Panc1 (cell line): ENCODE data around the gene ATP6V1D. TPM values are rescaled to one million over a fixed set of nuclear protein-coding genes. Genes with fewer than 3 reads are reported as not detected.

Source experiments
- ATAC-seq: fragments of 200-7000 bp; cut with Tn5 transposase; 2 replicates; pipeline ENCODE4 v1.9.1; 2020; ENCODE audit warnings: mild to moderate bottlenecking, moderate library complexity
- BruUV-seq: library from RNA; stranded (reverse); fragments of 400-500 nt; replicated peaks from 2 replicates; lab custom pipeline; 2021; lab: Mats Ljungman, UMichigan
- CTCF ChIA-PET: fragments of 300-600 bp; sonication (Branson Sonifier 250); formaldehyde crosslinking; loops from one replicate; lab custom pipeline; 2022; ENCODE audit warnings: antibody characterized with exemption; lab: Charles Lee
- POLR2A ChIA-PET: fragments of 300-600 bp; sonication (Branson Sonifier 250); formaldehyde crosslinking; loops from one replicate; lab custom pipeline; 2022; ENCODE audit warnings: antibody characterized with exemption; lab: Charles Lee
- DNase-seq: peaks from one replicate; pipeline ENCODE4 v3.0.0-alpha.2; 2010; ENCODE audit warnings: low read depth, low spot score
- H3K27ac ChIP-seq: 2 replicates; pipeline ENCODE4 v1.5.1; 2011; ENCODE audit warnings: mild to moderate bottlenecking, low read length, inconsistent platforms
- H3K27me3 ChIP-seq: fragments of 200-500 bp; sonication (Bioruptor generic); 2 replicates; pipeline ENCODE4 v1.6.0; 2014; ENCODE audit warnings: low read length, inconsistent platforms; ENCODE audit not compliant: control insufficient read depth, insufficient read depth
- H3K36me3 ChIP-seq: fragments of 200-500 bp; sonication (Bioruptor generic); 2 replicates; pipeline ENCODE4 v1.5.1; 2014; ENCODE audit warnings: inconsistent platforms, mild to moderate bottlenecking, low read length, moderate library complexity; ENCODE audit not compliant: control insufficient read depth, insufficient read depth
- H3K4me1 ChIP-seq: 2 replicates; pipeline ENCODE4 v1.5.1; 2011; ENCODE audit warnings: inconsistent platforms, mild to moderate bottlenecking, low read length, moderate library complexity; ENCODE audit not compliant: control insufficient read depth, insufficient read depth
- H3K4me3 ChIP-seq, 2 experiments: 2 replicates each; pipeline ENCODE4 v1.5.1; 2011 to 2012; ENCODE audit warnings: low read depth in 2 of 2, low read length in 2 of 2, mild to moderate bottlenecking in 2 of 2, inconsistent platforms in 1 of 2, moderate library complexity in 1 of 2
- H3K9me3 ChIP-seq: fragments of 200-500 bp; sonication (Bioruptor generic); 2 replicates; pipeline ENCODE4 v1.5.1; 2014; ENCODE audit warnings: low read depth, mild to moderate bottlenecking, inconsistent platforms, low read length, moderate library complexity; ENCODE audit not compliant: control insufficient read depth, insufficient read depth
- CTCF ChIP-seq: fragments of 450-650 bp; IDR thresholded peaks from 2 replicates; pipeline ENCODE4 v1.5.1; 2017; ENCODE audit warnings: mild to moderate bottlenecking
- POLR2AphosphoS5 ChIP-seq: IDR thresholded peaks from 2 replicates; pipeline ENCODE4 v1.6.1; 2012; ENCODE audit warnings: mild to moderate bottlenecking, low read depth, low read length, moderate library complexity
- REST ChIP-seq, 2 experiments: IDR thresholded peaks; 2 replicates each; pipeline ENCODE4 v1.6.1; 2011 to 2012; ENCODE audit warnings: low read depth in 2 of 2, control low read depth in 1 of 2, low read length in 1 of 2, mild to moderate bottlenecking in 1 of 2, moderate library complexity in 1 of 2; ENCODE audit not compliant: insufficient read depth in 1 of 2
- SIN3A ChIP-seq: IDR thresholded peaks from 2 replicates; pipeline ENCODE4 v1.6.1; 2012; ENCODE audit warnings: low read depth, mild to moderate bottlenecking, low read length, moderate library complexity, borderline replicate concordance; ENCODE audit not compliant: insufficient read depth
- TCF7L2 ChIP-seq: IDR thresholded peaks from 2 replicates; pipeline ENCODE4 v1.6.1; 2011; ENCODE audit warnings: mild to moderate bottlenecking, low read depth, low read length, inconsistent platforms
- in situ Hi-C: cut with HindIII; loops from 2 replicates; pipeline ENCODE4 v1.10.0; 2016; ENCODE audit warnings: low sequenced_read_pairs, low pct_unique_long_range_greater_than_20kb
- intact Hi-C: fragments of 100-400 bp; cut with micrococcal nuclease; formaldehyde crosslinking; loops from one replicate; pipeline ENCODE4 v1.10.0; 2022; ENCODE audit not compliant: unreplicated experiment
- total RNA-seq: library from RNA; stranded (reverse); gene quantifications from one replicate; pipeline ENCODE4 v1.2.1, GENCODE V29; 2021; ENCODE audit not compliant: unreplicated experiment

The ATP6V1D gene
- total RNA-seq, 1 experiment from 2014 or later, result 68.6 TPM

GRCh38 chr14:67395876-67396189, 36.2 kb upstream of the ATP6V1D start:
- Histone ChIP-seq H3K4me3 (no peak overlapping the region), H3K36me3 (no peaks in the 10 kb centered on the region), H3K4me1 (no peaks in the 10 kb centered on the region), H3K9me3 (no peaks in the 10 kb centered on the region), H3K27me3 (no peaks in the 10 kb centered on the region), H3K27ac (no peak overlapping the region)
- DNase-seq (no peak), ATAC-seq (no peak)
- ChIA-PET CTCF (no interaction called here), POLR2A (no interaction called here)
- no peak for TF ChIP-seq TCF7L2
- no peak for TF ChIP-seq REST (IDR thresholded peaks at IDR 0.05; ENCODE audit: insufficient read depth in 1 of 2, low read depth in 2 of 2, low read length in 1 of 2)
- no peak for TF ChIP-seq SIN3A
- TF ChIP-seq POLR2AphosphoS5, result no peak
- no peak for TF ChIP-seq CTCF
- intact Hi-C loops, result no loop called here
- in situ Hi-C loops, result no loop called here
- no TSS peak for BruUV-seq

- 0 out of 2 replicates have a peak, but pooled peaks have one; percentile 47 for ATAC-seq
- POLR2A ChIA-PET, result no interaction called here
- in situ Hi-C loops, result no loop called here
Measured at GRCh38 chr14:67395086-67395875, 35.7 kb upstream of the ATP6V1D start.

More at GRCh38 chr14:67395086-67395875, 35.7 kb upstream of the ATP6V1D start:
- Histone ChIP-seq H3K27me3 (no peaks in the 10 kb centered on the region), H3K36me3 (no peaks in the 10 kb centered on the region), H3K9me3 (no peaks in the 10 kb centered on the region), H3K27ac (no peak overlapping the region), H3K4me1 (no peaks in the 10 kb centered on the region), H3K4me3 (no peak overlapping the region)
- no peak for DNase-seq
- TF ChIP-seq POLR2AphosphoS5, result no peak
- no peak for TF ChIP-seq SIN3A
- no peak for TF ChIP-seq TCF7L2
- TF ChIP-seq CTCF, result no peak
- no peak for TF ChIP-seq REST (IDR thresholded peaks at IDR 0.05; ENCODE audit: insufficient read depth in 1 of 2, low read depth in 2 of 2, low read length in 1 of 2)
- CTCF ChIA-PET, result no interaction called here
- intact Hi-C loops, result no loop called here
- no TSS peak for BruUV-seq
